Spleen (tissue), 7 donors: ENCODE data around the gene DOK5.

Experiments
- CTCF ChIP-seq, 11 experiments: fragments of 200-600 bp in 7 of 11; fragments of 450-650 bp in 4 of 11; sonication (generic) in 4 of 11; IDR thresholded peaks in 8 of 11; conservative IDR thresholded peaks in 3 of 11; 1 replicate in 7 of 11; 2 replicates in 4 of 11; pipeline versions ENCODE4 v1.4.0 to v1.8.0; 2016 to 2021; ENCODE audit warnings: antibody characterized with exemption in 11 of 11, inconsistent platforms in 4 of 11, mild to moderate bottlenecking in 1 of 11
- POLR2A ChIP-seq, 3 donors: fragments of 450-650 bp; IDR thresholded peaks; one replicate each; pipeline ENCODE4 v1.5.1; 2017; ENCODE audit warnings: antibody characterized with exemption in 3 of 3, mild to moderate bottlenecking in 1 of 3
- POLR2AphosphoS5 ChIP-seq, 3 donors: sonication (generic); formaldehyde crosslinking; IDR thresholded peaks; one replicate each; pipeline ENCODE4 v1.5.1; 2017; ENCODE audit warnings: antibody characterized with exemption in 3 of 3
- donor health status: DM: no; HTN: no; CAD: no; lungs with moderate emphysema.
- donor health status: DM: no; HTN: no; CAD: no.
- donor health status: DM: no; HTN: no; CAD: no.

- TF ChIP-seq POLR2AphosphoS5 (IDR thresholded peaks at IDR 0.05), result no peak
- TF ChIP-seq CTCF (IDR thresholded peaks at IDR 0.05 in 8 of 11, conservative IDR thresholded peaks at IDR 0.05 in 3 of 11), result no peak
- TF ChIP-seq POLR2A (IDR thresholded peaks at IDR 0.05), result no peak
Observed at GRCh38 chr20:54502179-54502578, 26.8 kb downstream of the DOK5 start.
